ENCODE measurements around the gene SPC24. TPM values are rescaled to one million over a fixed set of nuclear protein-coding genes. Genes with fewer than 3 reads are reported as not detected.

Gene SPC24
- total RNA-seq = 2.7 TPM

GRCh38 chr19:11155373-11156120 is at the start of gene SPC24:
TSS of gene SPC24 (minus strand) at chr19:11155782. CDS start at chr19:11155776, 6 bp downstream.
- TF ChIP-seq POLR2AphosphoS5 (IDR thresholded peaks at IDR 0.05; ENCODE audit: insufficient read depth in 1 of 2, low read depth in 1 of 2) = peak; percentile 87 to 95
- TF ChIP-seq, protein P1, sequence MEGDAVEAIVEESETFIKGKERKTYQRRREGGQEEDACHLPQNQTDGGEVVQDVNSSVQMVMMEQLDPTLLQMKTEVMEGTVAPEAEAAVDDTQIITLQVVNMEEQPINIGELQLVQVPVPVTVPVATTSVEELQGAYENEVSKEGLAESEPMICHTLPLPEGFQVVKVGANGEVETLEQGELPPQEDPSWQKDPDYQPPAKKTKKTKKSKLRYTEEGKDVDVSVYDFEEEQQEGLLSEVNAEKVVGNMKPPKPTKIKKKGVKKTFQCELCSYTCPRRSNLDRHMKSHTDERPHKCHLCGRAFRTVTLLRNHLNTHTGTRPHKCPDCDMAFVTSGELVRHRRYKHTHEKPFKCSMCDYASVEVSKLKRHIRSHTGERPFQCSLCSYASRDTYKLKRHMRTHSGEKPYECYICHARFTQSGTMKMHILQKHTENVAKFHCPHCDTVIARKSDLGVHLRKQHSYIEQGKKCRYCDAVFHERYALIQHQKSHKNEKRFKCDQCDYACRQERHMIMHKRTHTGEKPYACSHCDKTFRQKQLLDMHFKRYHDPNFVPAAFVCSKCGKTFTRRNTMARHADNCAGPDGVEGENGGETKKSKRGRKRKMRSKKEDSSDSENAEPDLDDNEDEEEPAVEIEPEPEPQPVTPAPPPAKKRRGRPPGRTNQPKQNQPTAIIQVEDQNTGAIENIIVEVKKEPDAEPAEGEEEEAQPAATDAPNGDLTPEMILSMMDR (IDR thresholded peaks at IDR 0.05) = no peak
- peak in 1 of 2 donors; percentile 29 for TF ChIP-seq POLR2A (IDR thresholded peaks at IDR 0.05)
- no peaks in the 10 kb centered on the region for H3K36me3 ChIP-seq
- H3K9me3 ChIP-seq = no peaks in the 10 kb centered on the region
- H3K27me3 ChIP-seq = no peaks in the 10 kb centered on the region
- intact Hi-C loops (cut with DNase I) = loop anchor here (5.0 kb wide), 1 partner anchor 37 kb away; no protein-coding TSS in a partner anchor
- peak within 1 kb of the TSS; percentile 51 to 61 for H3K4me3 ChIP-seq
- H3K27ac ChIP-seq = peak within 1 kb of the TSS; percentile 79
- H3K4me1 ChIP-seq = peaks cover 68% of the 10 kb centered on the region
- peak in 1 of 2 donors; percentile 97 for DNase-seq (ENCODE audit: extremely low spot score in 2 of 2)

DNA sequence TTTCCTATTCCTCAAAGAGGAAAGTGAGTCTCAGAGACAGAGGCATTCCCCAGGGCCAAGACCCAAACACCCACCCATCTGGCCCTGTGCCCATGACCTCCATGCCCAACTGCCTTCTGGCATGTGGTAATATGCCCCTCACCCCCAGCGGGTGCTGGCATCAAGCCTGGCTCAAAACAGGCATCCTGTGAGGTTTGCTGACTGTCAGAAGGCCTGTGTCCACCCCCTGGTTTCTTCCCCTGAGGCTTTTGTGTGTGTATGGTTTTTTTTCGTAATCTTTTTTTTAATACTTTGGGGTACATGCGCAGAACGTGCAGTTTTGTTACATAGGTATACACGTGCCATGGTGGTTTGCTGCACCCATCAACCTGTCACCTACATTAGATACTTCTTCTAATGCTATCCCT is 49.4 kb upstream of the SPC24 start:
- no peak overlapping the region for H3K4me3 ChIP-seq
- intact Hi-C loops (cut with DNase I) = loop anchor here (1.0 to 10.0 kb wide), 2 partner anchors 67 to 170 kb away; no protein-coding TSS in a partner anchor
- no peaks in the 10 kb centered on the region for H3K27me3 ChIP-seq
- no peak for DNase-seq (ENCODE audit: extremely low spot score in 2 of 2)
- H3K9me3 ChIP-seq = no peaks in the 10 kb centered on the region
- peak overlapping the region; percentile 95 for H3K27ac ChIP-seq
- peaks cover 34% of the 10 kb centered on the region for H3K4me1 ChIP-seq
- TF ChIP-seq POLR2A (IDR thresholded peaks at IDR 0.05) = no peak
- TF ChIP-seq, protein P1 (IDR thresholded peaks at IDR 0.05) = no peak
- TF ChIP-seq POLR2AphosphoS5 (IDR thresholded peaks at IDR 0.05; ENCODE audit: insufficient read depth in 1 of 2, low read depth in 1 of 2) = no peak
- H3K36me3 ChIP-seq = peaks cover 0 to 8% of the 10 kb centered on the region in 2 donors

DNA sequence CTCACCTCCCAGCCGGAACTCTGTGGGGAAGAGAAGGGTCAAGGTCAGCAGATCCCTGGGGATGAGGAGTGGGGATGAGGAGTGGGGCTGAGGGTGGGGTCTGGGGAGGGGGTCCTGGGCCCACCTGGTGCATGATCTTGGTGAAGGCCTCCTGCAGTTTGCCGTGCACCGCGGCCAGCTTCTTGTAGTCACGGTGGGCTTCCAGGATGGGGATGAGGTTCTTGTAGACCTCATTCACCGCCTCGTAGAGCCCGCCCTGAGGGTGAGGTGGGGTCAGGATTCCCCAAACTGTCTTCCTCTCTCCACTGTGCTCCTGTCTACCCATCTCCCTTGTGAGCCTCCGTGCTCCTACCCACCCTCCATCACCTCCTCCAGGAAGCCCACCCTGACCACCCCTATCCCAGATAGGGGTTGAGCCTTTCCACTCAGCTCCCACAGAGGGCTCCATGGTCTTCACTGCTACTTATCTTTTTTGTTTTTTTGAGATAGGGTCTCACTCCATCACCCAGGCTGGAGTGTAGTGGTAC is 48.6 kb upstream of the SPC24 start:
- Histone ChIP-seq H3K9me3 (no peaks in the 10 kb centered on the region), H3K36me3 (peaks cover 0 to 8% of the 10 kb centered on the region in 2 donors), H3K4me1 (peaks cover 35% of the 10 kb centered on the region), H3K27me3 (no peaks in the 10 kb centered on the region), H3K27ac (peak overlapping the region; percentile 95), H3K4me3 (no peak overlapping the region)
- intact Hi-C loops (cut with DNase I) = loop anchor here (1.0 to 10.0 kb wide), 2 partner anchors 66 to 169 kb away; no protein-coding TSS in a partner anchor
- DNase-seq (ENCODE audit: extremely low spot score in 2 of 2) = no peak
- TF ChIP-seq, protein P1 (IDR thresholded peaks at IDR 0.05) = peak in 1 of 3 experiments; percentile 35
- TF ChIP-seq POLR2AphosphoS5 (IDR thresholded peaks at IDR 0.05; ENCODE audit: insufficient read depth in 1 of 2, low read depth in 1 of 2) = no peak
- no peak for TF ChIP-seq POLR2A (IDR thresholded peaks at IDR 0.05)

- peaks cover 0 to 8% of the 10 kb centered on the region in 2 donors for H3K36me3 ChIP-seq
- H3K27ac ChIP-seq = peak overlapping the region; percentile 95
- H3K9me3 ChIP-seq = no peaks in the 10 kb centered on the region
- no peaks in the 10 kb centered on the region for H3K27me3 ChIP-seq
- H3K4me1 ChIP-seq = peaks cover 42% of the 10 kb centered on the region
- intact Hi-C loops (cut with DNase I) = loop anchor here (1.0 to 10.0 kb wide), 3 partner anchors 61 to 169 kb away; no protein-coding TSS in a partner anchor
- TF ChIP-seq, protein P1 (IDR thresholded peaks at IDR 0.05) = peak; percentile 64 to 88 (median 81)
- TF ChIP-seq POLR2A (IDR thresholded peaks at IDR 0.05) = no peak
- peak; percentile 78 to 80 for TF ChIP-seq POLR2AphosphoS5 (IDR thresholded peaks at IDR 0.05; ENCODE audit: insufficient read depth in 1 of 2, low read depth in 1 of 2)
- H3K4me3 ChIP-seq = no peak overlapping the region
- DNase-seq (ENCODE audit: extremely low spot score in 2 of 2) = peak in 1 of 2 donors; percentile 97
Observed at GRCh38 chr19:11203194-11204075, 47.9 kb upstream of the SPC24 start.

Measured in vagina (tissue), 2 donors.